Stimulated activated CD8-positive, alpha-beta memory T cell treated with anti-CD3 and anti-CD28 coated beads, Interleukin-7, amount 100 ng/mL, for 24 hours (primary cell): Measurements from ENCODE around the gene ARHGAP23.
"Not testable (repeated sequence)": the region's sequence is repeated elsewhere in the genome, so short reads cannot be mapped to it uniquely, and the experiment has no call there.

Source experiments
- DNase-seq: peaks from one replicate; pipeline ENCODE4 v3.0.0-alpha.2; 2020; ENCODE audit warnings: low read depth

The ARHGAP23 gene

DNA sequence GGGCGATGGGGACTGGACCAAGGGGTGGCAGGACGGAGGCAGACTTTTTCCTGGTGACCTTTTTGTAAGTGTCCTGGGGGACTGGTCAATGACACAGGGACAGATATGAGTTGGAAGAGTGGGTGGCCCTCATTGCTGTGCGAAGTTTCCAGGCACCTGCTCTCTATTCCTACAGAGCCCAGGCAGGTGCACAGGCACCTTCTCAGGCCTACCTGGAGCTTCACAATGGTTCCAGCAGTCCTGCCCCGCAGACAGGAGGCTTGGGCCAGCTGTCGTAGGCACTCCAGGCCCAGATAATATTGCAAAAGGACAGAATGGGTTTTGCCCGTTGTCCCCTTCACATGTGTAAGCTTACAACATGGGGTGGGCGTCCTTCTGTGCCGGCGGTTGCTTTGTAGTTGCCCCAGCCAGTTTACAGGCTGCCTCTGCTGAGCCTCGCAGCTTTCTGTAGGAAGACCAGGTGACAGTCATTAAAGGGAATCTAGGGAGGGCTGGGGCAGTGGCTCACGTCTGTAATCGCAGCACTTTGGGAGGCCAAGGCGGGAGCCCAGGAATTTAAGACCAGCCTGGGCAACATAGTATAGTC, 84.3 kb downstream of the ARHGAP23 start:
- no peak for DNase-seq

DNA sequence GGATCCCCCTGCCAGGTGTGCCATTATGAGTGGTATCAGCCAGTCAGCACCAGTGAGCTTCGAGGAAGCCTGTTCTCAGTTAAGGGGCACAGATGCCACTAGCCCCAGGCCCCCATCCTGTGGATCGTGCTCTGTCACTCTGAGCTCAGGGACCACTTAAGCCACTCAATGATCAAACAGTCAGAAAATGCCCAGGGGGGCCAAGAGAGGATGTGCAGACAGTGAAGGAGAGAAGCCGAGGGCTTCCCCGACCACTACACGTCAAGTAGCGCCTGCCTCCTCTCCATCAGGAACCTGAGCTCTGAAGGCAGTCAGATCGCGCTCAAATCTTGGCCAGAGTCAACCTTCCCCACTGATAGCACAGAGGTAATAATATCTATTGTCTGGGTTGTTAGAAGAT, 98.3 kb downstream of the ARHGAP23 start:
- DNase-seq: not testable (repeated sequence)

DNA sequence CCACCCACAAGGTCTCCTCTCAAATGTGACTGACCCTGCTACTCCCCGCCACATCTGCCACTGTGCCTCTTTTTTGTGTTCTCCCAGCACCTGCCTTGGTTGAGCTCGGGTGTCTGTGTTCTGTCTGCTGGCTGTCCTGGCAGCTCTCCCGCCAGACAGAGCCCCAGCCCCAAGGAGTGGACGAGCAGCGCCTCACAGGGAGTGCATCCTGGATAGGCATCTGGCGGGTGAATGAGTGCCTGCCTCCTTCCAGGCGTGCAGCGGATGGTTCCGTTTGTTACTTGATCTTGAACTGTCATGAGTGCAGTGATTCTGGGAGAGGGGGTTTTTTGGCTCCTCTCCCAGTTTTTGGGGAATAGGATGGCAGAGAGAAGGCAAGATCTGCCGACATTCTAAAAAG, 99.9 kb downstream of the ARHGAP23 start:
- not testable (repeated sequence) for DNase-seq

DNA sequence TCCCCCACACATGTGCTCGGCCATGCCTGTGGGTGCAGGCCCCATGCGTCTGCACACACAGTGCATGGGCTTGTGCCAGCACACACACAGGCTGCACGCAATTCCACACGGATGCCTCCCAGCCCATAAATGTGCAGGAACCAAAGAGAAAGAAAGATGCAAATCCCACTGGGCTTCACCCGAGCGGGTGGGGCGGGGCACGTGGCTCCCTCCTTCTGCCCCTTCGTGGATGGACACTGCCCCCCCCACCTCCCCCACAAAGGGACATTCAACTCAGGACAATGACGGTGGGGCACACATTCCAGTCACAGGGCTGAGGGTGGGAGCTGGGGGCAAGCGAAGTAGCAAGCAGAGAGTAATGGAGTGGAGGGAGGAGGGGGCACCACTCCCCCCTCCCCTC, 102.6 kb downstream of the ARHGAP23 start:
- DNase-seq: not testable (repeated sequence)

DNA sequence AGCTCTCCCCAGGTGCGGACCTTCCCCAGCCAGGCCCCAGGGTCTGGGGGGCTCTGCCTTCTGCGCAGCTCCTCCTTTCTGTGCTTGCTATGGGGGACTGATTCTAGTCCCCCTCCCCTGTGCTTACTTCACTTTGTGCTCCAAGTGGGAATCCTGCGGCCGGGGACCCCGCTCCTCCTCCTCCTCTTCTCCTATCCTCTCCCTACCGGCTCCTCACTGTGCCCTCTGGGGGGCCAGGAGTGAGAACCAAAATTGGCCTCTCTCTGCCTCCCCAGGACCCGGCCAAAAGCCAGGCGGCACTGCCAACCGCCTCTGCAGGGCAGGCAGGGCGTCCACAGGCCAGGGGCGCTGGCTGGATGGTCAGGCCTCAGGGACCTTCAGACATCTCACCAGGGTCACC, 103.5 kb downstream of the ARHGAP23 start:
- not testable (repeated sequence) for DNase-seq

DNA sequence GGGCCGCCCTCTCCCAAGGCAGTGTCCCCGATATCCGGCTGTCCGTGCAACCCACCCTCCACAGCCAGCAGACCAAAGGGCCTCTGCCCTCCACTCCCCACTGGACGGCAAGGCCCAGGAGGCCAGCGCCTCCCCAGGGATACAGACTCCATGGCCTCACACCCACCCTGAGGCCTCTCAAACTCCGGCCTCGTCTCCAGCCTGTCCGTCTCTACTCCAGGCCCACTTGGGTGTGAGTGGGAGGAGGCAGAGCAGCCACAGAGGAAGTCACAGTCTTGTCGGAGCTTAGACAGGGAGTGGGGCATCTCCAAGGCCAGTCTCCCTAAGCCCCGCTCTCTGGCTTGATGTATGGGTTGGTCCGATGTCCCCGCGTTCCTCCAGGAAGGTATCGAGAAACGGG, 104.2 kb downstream of the ARHGAP23 start:
- no peak for DNase-seq

DNA sequence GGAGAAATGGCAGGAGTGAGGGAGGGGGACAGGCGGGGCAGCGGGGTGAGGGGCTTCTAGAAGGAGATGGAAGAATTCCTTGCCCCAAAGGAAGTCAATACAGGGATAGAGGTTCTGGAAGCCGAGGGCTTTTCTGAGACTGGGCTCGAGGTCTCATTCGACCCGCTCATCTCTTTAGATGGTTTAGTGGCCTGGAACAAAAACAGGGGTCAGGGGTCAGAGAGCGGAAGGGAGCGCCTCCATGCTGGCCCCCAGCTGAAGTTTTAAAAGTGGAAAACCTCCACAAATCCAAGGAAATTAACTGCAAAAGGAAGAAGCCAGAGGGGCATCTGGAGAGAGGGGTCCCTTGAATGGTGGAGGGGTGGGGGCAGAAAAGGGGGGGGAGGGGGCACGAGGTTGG, 105.0 kb downstream of the ARHGAP23 start:
- DNase-seq: no peak

DNA sequence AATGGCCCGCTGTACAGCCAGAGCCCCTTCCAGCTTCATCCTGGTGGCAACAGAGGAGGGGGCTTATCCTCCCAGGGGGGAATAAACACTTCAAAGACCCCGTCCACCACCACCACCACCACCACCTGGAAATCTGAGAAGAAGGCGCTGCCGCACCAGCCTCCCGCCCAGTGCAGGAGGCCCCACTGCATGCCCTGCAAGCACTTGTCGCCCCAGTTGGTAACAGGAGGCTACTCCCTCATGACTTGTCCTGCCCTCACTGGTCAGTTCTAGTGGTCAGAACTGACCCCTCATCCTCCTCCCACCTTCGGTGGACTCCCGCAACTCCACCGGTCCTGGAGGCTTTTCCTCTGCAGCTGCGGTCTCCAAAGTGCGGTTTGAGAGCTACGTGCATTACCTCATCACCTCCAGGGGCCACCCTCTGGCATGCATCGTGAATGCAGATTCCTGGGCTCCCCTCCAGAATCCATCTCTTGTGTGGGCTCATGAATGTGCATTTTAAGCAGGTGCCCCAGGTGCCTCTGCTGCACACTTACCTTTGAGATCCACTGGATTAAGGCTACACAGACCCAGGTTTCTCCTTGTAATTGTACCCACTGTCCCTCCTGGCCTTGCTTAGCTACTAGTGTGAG, 105.7 kb downstream of the ARHGAP23 start:
- DNase-seq: no peak

DNA sequence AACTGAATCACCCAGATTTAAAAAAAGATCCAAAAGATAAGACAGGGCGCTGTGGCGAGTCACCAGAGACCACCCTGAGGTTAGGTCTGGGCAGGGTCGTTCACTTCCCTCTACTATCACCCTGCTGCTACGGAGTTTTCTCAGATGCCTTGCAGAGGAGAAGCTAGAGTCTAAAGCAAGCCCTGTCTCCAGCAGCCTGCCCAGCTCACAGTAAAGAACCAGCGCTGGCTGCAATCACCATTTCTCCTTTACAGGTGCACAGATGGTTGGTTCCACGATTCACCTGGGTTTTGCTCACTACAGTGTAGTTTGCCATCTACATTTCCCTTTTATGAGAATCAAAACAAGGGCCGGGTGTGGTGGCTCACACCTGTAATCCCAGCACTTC, 106.2 kb downstream of the ARHGAP23 start:
- DNase-seq: no peak

DNA sequence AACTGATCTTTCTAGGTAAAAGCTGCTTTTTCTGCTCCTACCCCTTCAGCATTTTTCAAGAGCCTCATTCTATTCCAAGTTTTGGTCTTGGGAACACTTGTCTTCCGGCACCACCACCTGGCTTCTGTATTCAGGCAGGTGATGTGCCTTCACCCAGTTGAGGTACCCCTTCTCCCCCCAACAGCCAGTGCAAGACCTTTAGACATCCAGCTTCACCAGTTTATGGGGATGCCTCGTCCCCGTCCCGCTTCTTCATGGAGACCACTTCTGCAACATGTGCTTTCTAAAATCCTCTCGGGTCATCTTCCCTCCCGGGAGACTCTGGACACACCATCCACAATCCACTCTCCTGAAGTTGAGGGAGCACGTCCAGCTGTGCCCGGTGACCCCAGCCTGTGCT, 107.6 kb downstream of the ARHGAP23 start:
- DNase-seq: no peak

DNA sequence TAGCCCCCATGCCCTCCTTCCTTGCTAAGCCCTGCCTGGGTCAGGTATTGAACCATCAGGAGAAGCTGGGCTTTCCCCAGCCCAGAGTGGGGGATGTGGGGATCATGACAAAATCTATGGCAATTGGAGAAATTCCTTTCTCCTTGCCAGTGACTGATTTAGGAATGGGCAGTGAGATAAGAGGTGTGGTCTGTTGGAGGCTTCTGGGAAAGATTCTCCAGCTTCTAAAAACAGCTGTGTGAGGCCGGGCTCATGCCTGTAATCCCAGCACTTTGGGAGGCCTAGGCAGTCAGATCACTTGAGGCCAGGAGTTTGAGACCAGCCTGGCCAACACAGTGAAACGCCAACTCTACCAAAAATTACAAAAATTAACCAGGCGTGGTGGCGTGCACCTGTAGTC, 108.4 kb downstream of the ARHGAP23 start:
- no peak for DNase-seq

DNA sequence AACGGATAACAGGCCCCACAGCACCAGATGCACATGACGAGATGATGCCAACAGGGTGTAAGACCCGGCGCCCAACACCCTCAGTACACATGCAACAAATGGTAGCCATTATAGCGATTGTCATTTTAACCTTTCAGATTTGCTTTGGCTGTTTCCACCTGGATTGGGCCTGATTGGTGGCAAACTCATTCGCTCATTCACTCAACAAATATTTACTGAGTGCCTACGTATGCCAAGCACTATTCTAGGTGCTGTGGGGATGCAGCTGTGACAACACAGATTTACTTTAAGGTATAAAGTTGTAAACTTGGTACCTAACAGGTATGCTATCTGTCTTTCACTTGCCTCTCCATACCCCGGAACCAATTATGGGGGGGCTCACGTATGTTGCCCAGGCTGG, 110.6 kb downstream of the ARHGAP23 start:
- no peak for DNase-seq

DNA sequence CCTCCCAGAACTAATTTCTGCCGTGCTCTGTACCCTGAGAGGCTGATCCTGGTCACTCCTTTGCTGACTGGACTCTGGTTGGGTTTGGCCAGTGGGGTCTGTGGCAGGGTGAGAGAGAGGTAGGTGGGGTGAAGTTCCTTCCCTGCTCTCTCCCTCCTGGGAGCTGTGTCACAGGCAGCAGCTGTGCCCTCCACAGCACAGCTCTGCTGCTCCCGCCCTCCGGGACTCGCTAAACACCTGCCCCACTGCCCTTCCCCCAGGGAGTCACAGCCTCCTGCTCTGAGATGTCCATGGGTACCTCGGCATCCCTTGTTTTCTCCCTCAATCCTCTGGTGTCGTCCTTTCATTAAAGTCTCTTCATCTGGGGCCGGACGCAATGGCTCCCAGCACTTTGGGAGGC, 111.1 kb downstream of the ARHGAP23 start:
- no peak for DNase-seq

DNA sequence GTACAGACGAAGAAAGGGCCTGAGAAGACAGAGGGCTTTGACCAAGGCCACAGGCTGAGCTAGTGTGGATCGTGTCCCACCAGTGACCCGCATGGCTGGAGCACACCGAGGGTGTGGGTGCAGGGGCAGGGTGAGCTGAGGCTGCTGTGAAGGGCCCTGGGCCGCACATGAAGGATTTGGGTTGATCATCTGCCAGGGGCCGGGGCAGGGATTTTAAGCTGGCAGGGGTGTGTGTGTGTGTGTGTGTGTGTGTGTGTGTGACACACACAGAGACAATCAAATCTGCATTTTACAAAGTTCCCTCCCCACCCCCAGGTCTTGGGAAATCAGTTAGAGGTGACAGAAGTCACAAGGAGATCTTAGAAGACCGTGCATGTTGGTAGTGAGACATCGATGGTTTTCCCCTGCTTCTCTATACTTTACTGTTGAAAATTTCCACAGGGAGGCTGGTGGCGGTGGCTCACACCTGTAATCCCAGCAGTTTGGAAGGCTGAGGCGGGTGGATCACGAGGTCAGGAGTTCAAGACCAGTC, 112.3 kb downstream of the ARHGAP23 start:
- DNase-seq: no peak

DNA sequence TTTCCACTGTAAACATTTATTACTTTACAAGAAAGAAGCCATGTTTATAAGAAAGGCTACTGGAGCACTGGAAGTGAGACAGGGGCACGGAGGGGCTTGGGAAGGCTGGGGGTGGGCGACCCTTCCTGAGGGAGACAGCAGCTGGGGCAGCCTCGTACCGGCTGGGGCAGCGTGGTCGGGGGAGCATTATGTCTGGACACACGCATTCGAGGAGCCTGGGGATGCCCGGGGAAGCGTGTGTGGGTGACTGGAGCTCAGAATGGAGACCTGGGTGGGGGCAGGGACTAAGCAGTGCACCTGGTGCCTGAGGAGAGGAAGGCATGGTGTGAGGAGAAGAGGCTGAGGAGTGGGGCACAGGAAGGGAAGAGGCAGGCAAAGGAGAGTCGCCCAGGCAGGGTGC, 113.0 kb downstream of the ARHGAP23 start:
- no peak for DNase-seq

DNA sequence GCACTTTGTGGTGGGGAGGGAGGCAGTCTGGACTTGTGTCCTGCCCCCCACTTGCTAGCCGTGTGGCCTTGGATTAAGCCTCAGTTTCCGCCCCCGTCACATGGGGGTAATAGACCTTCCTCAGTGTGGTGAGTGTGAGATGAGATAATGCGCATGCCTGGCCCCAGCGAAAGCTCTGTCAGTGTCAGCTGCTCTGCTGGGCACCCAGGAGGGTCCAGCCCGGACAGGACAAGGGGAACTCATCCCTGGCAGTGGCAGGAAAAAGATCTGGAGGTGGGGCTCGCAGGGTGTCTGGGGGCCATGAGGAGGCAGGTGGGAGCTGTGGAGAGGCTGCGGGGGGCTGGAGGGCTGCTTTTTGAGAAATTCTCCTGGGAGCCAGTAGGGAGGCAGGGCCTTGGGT, 114.0 kb downstream of the ARHGAP23 start:
- DNase-seq: no peak

DNA sequence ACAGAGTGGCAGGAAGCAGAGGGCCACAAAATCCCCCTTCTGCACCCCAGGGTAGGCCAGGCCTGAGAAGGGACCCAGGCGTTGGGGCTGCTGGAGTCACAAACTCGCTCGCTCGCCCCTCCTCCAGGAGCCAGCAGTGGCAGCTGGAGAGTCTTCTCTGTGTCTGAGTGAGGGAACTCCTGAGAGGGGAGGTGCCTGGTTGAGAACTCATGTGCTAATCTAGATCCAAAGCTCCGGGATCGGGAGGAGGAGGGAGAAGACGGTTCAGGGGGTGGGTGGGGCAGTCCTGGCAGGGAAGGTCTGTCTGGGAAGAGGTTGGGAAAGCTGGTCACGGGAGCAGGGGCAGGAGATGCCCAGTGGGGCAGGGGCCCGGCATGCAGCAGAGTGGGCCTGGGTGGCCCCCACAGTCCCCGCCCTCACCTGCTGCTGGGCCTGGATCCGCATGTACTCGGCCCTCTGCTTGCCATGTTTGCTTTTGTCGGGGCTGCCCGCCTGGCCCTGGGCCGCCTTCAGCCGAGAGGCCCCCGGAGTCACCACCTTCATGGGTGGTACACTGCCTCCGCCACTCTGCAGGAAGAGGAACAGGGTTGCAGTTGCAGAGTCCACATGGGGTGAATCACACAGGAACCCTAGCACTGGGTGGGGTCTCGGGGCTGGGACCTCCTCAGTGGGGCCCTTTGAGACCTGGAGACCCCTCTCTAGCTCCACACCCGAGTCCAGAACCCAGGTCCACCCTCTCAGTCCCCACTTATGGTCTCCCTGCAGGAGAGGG, 115.3 kb downstream of the ARHGAP23 start:
- no peak for DNase-seq

DNA sequence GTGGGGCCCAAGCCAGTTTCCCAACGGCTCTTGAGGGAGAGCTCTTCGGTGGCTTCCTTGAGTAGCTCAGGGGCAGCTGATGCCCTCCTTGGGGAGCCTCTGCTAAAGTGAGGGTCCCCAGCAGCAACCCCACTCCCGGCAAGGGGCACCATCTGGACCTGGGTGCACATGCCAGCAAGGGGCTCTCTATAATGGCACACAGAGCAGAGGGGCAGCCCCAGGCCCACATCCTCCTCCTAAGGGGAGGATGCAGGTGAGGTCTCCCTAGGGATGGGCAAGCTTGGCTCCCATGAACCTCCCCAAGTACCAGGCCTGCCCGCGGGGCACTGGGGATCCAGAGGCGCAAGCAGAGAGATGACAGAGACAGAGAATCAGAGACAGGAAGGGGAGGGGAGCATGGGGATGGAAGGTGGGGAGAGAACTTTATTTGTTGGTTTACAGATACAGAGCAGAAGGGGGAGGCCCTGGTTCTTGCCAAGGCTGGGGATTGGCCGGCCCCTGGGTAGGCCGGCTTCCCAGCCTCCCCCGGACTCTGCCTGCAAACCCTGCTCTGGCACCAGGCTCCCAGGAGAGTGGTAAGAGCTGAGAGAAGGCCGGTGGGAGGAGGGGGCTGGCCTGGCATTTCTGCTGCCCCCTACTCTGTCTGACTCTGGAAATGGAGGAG, 116.0 kb downstream of the ARHGAP23 start:
- DNase-seq: no peak

DNA sequence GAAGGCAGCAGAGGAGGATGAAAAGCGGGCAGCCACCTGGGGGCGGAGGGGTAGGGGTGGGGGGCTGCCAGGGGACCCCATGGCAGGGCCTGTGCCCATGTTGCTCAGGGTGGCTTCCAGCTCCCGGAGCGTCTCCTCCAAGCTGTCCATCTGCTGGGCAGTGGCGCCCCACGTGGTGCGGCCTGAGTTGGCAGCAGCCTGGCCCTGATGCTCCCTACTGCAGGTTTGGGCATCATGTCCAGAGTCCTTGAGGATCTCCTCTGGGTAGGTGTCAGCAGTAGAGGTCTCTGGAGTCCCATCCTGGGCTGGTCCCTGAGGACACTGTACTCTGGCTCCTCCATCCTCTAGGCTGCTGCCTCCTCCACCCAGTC, 116.6 kb downstream of the ARHGAP23 start:
- DNase-seq: no peak

DNA sequence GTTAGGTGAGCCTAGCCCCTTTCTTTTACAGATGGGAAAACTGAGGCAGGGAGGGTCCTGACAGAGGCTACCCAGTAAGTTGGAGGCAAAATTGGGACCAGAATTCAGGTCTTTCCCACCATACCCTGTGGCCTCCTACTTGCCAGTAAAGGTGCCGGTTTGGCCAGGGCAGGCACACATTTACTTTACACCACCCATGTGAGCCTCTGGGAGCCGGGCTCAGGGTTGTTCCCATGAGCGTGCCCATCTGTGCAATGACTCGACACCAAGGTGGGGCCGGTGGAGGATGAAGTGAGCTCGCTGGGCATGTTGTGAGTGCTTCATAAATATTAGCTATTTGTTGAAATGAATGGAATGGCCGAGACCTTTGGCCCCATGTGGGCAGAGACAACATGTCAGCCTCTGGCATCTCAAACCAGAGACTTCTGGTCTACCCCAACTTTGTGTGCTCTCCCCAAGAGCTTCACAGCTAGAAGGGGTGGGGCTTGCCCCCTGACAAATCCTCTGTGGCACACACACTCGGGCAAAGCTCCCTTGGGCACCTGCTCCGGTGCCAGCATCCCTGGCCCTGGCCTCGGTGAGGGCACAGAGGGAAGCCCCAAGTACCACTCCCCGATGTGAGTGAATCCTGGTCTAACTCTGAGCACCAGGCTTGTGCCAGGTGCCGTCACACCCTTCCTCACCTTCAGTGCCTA, 117.4 kb downstream of the ARHGAP23 start:
- no peak for DNase-seq

DNA sequence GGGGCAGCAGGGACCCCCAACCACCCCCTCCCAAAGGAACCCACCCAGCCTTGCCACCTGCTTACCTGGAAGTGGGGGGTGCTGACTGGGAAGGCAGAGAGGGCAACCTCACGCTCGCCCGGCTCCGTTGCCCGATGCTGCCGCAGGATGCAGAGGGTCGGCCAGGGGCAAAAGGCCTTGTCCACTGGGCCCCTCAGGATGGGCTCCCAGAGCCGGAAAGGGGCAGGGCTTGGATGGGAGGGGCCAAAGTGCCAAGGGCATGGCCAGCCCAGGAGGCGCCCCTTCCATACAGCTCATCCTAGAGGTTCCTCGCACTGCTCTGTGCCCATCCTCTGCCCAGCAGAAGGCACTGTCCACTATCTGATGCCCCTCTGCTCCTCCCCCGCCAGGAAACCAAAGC, 118.1 kb downstream of the ARHGAP23 start:
- DNase-seq: no peak

DNA sequence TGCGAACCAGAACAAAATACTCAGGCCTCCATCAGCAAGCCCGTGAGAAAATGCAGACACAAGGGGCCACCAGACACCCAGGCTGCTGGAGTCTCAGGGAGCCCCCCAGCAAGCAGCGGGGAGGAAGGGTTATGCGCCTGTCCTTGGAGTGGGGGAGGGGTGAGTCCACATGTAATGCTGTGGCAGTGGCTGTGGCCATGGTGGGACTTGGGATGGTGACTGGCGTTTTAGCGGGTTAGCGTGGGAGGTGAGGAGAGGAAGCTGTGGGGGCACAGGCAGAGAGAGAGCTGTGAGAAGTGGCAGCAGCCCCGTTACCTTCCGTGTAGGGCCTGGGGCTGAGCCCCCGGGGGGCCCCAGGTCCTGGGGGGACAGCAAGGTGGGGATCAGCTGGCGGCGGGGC, 119.2 kb downstream of the ARHGAP23 start:
- no peak for DNase-seq
